HAP-1 (cell line): Measurements from ENCODE around the gene ELOVL4.

Experiments used
- DNase-seq, 2 experiments: peaks; one replicate each; pipeline ENCODE4 v3.0.0-alpha.2; 2016 to 2020; ENCODE audit warnings: low spot score in 2 of 2
- H3K27me3 ChIP-seq: fragments of 250-450 bp; sonication (Bioruptor Pico); 2 replicates; pipeline ENCODE4 v1.5.1; 2020; ENCODE audit warnings: low read depth, mild to moderate bottlenecking, moderate library complexity
- H3K36me3 ChIP-seq: fragments of 250-450 bp; sonication (Bioruptor Pico); replicated peaks from 2 replicates; pipeline ENCODE4 v1.5.1; 2020; ENCODE audit warnings: mild to moderate bottlenecking
- H3K4me1 ChIP-seq: fragments of 250-450 bp; sonication (Bioruptor Pico); 2 replicates; pipeline ENCODE4 v1.5.1; 2020; ENCODE audit warnings: mild to moderate bottlenecking
- H3K4me3 ChIP-seq: fragments of 250-450 bp; sonication (Bioruptor Pico); 2 replicates; pipeline ENCODE4 v1.5.1; 2020; ENCODE audit warnings: mild to moderate bottlenecking, moderate library complexity
- H3K9me3 ChIP-seq: fragments of 250-450 bp; sonication (Bioruptor Pico); 2 replicates; pipeline ENCODE4 v1.5.1; 2020; ENCODE audit warnings: mild to moderate bottlenecking, moderate library complexity
- in situ Hi-C: fragments of 300-500 bp; cut with MboI; formaldehyde crosslinking; loops from 3 replicates; pipeline ENCODE4 v1.14.3; 2020; ENCODE audit warnings: low sequenced_read_pairs, inconsistent platforms, mixed read lengths

Gene ELOVL4

DNA sequence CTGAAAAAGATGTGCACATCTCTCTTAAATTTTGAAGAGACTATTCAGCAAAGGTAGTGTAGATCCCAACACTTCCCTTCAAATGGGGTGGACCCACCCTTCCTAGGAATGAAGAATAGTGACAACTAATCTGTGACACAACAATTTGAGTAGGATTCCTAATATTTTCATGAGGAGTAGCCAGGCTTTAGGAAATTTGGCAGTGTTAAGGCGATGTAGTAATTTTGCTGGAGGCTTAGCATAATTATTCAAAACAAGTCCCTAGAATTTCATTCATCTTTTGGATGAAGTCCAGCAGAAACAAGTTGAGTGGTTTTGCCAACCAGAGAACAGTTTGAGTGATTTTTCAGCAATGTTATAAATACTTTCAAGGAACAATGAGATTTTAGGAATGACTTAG lies 52.4 kb downstream of the ELOVL4 start:
- Histone ChIP-seq H3K4me3 (no peak overlapping the region), H3K4me1 (no peaks in the 10 kb centered on the region), H3K9me3 (no peaks in the 10 kb centered on the region), H3K27me3 (0 out of 2 replicates have a peak, but pooled peaks cover 2% of the 10 kb centered on the region), H3K36me3 (no peaks in the 10 kb centered on the region)
- in situ Hi-C loops = no loop called here
- no peak for DNase-seq

DNA sequence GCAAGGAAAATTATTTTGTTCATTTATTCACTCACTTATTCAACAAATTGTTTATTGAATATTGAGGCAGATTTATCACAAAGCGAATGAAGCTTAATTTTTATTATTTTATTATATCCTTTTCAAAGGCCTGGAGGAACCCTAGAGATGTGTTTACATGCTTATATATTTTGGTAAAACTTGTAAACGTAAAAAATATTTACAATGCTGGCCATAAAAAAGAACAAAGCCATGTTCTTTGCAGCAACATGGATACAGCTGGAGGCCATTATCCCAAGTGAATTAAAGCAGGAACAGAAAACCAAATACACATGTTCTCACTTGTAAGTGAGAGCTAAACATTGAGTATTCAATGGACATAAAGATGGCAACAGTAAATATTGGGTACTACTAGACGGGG lies 58.8 kb downstream of the ELOVL4 start:
- no peak for DNase-seq
- no peaks in the 10 kb centered on the region for H3K9me3 ChIP-seq
- 0 out of 2 replicates have a peak, but pooled peaks cover 2% of the 10 kb centered on the region for H3K27me3 ChIP-seq
- H3K36me3 ChIP-seq = no peaks in the 10 kb centered on the region
- in situ Hi-C loops = no loop called here
- no peaks in the 10 kb centered on the region for H3K4me1 ChIP-seq
- H3K4me3 ChIP-seq = no peak overlapping the region

DNA sequence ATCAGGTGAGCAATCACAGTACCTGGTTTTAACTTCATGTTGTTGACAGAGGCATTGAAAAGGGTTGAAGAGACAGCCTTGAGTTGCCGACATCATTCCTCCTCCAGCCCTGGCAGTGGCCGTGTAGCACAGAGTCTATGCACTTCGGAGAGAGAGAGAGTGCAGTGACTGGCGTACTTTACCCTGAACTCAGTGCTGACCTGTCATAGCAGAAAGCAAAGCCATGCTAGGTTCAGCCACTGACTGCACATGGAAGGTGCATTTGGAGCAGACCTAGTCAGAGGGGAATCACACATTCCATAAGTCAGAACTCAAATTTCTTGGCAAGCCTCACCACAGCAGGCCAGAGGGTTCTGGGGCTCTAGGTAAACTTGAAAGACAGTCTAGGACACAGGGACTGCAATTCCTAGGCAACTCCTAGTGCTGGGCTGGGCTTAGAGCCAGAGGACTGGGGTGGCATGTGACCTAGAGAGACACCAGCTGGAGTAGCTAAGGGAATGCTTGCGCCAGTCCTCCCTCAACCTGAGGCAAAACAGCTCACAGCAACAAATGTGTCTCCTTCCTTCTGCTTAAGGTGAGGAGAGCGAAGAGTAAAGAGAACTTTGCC lies 69.1 kb downstream of the ELOVL4 start:
- DNase-seq = no peak
- Histone ChIP-seq H3K36me3 (no peaks in the 10 kb centered on the region), H3K4me1 (no peaks in the 10 kb centered on the region), H3K27me3 (peaks cover 21% of the 10 kb centered on the region), H3K4me3 (no peak overlapping the region), H3K9me3 (no peaks in the 10 kb centered on the region)
- in situ Hi-C loops = no loop called here

DNA sequence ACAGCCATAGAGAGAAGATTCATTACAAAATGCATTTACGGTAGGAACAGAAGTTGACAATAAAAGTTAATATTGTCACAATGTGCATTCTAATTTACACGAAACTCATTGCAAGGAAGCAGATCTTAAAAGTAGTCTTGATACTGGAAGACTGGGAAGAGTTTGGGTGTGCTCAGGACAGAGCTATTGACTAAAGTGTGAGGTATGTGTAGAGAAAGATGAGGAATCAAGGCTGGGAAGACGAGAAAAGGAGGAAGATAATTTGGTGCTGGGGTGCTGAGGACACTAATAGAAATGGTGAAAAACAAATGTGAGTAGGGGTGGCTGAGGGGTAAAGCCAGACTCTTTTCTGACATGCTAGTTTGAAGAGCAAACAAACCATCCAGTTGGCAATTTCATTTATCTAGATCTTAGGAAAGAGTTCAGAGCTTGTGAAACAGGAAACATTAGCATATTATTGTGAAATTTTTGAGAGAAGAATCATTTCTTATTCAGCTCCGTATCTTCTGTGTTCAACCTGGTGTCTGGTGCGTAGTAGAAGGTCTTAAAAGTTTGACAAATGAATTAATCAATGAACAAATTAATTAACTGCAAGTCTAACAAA lies 72.7 kb downstream of the ELOVL4 start:
- in situ Hi-C loops = no loop called here
- H3K4me1 ChIP-seq = peaks cover 3% of the 10 kb centered on the region; the same call in 1 of the 2 replicates

DNA sequence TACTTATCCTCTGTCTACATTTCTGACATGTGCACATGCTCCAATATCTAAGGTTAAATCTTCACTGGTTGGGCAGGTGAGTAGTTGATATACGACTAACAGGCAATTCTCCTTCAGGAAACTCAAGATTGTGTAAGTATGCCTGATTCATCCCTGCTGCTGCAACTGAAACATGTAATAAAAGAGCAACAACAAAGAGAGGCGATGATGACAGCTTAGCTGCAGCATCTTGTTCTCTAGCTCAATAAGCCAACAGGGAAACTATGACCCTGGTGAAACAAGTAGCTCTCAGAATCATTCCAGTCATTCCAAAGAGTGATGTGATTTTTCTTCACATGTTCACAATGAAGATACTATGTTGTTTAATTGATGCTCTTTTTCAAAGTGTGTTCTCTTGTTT lies 74.4 kb downstream of the ELOVL4 start:
- no peaks in the 10 kb centered on the region for H3K9me3 ChIP-seq
- H3K27me3 ChIP-seq = peaks cover 22% of the 10 kb centered on the region
- H3K4me3 ChIP-seq = no peak overlapping the region
- in situ Hi-C loops = no loop called here
- DNase-seq = no peak
- no peaks in the 10 kb centered on the region for H3K36me3 ChIP-seq
- peaks cover 3% of the 10 kb centered on the region for H3K4me1 ChIP-seq

More for the DNA sequence above, 72.7 kb downstream of the ELOVL4 start:
- DNase-seq = no peak
- no peaks in the 10 kb centered on the region for H3K36me3 ChIP-seq
- no peaks in the 10 kb centered on the region for H3K9me3 ChIP-seq
- H3K4me3 ChIP-seq = no peak overlapping the region
- peaks cover 22% of the 10 kb centered on the region for H3K27me3 ChIP-seq

DNA sequence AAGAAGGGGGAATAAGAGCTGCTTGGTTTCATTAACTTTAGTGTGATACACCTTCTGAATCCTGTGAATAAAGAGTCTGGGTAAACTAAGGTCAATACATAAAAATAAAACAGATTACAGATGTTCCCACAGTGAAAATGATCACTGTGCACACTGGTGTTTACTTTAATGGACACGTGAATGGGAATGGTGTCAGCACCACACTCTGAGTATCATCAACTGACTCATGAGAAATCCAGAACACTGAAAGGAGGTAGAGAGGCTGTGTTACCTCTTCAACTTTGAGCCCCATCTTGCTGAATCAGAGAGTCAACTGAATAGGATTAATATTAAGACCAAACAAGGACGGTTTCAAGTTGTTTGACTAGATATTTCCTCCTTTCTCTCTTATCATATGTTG lies 75.0 kb downstream of the ELOVL4 start:
- no peaks in the 10 kb centered on the region for H3K9me3 ChIP-seq
- H3K36me3 ChIP-seq = no peaks in the 10 kb centered on the region
- H3K4me3 ChIP-seq = no peak overlapping the region
- peaks cover 6% of the 10 kb centered on the region for H3K4me1 ChIP-seq
- in situ Hi-C loops = no loop called here
- DNase-seq = no peak
- peaks cover 22% of the 10 kb centered on the region for H3K27me3 ChIP-seq

DNA sequence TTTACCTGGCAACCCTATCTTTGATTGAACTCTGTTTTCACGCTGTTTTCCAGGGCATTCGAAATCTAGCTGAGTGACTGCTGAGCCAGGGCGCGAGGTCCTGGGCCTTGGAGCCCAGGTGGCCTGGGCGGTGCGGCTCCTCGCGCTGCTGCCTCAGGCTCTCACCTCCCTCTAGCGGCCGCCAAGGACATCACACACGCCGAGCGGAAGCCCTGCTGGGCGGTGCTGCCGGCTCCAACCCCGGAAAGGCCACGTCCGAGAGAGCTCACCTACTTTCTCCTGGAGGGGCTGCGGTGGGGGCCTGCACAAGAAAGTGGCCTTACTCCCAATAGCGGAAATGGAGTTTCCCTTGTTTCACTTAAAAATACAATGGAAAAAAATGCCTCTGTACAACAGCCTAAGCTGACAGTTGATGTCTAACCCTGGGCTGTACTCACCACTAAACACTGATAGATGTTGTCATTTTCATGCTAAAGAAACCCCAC lies 77.7 kb downstream of the ELOVL4 start:
- Histone ChIP-seq H3K27me3 (peaks cover 12% of the 10 kb centered on the region), H3K9me3 (no peaks in the 10 kb centered on the region), H3K36me3 (no peaks in the 10 kb centered on the region), H3K4me1 (peaks cover 6% of the 10 kb centered on the region), H3K4me3 (no peak overlapping the region)
- DNase-seq = peak; percentile 78 to 88
- in situ Hi-C loops = no loop called here

DNA sequence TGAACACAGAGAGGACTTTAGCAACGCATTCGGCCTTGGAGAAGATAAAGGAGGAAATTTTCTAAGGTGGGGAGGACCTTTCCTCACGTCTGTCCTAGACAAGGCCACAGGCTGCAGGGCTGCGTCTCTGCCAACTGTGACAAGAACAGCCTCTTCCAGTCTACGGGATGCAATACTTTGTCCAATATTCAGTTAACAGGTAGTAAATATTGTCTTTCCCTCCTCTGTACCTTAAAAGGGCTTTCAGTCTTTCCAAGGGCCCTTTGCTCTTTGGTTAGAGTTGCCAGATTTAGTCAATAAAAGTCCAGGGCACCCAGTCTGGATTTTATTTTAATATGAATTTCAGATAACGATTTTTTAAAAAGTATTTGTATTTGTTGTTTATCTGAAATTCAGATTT lies 78.2 kb downstream of the ELOVL4 start:
- in situ Hi-C loops = no loop called here
- Histone ChIP-seq H3K4me1 (peaks cover 6% of the 10 kb centered on the region), H3K27me3 (peaks cover 8% of the 10 kb centered on the region), H3K36me3 (no peaks in the 10 kb centered on the region), H3K9me3 (no peaks in the 10 kb centered on the region), H3K4me3 (no peak overlapping the region)
- DNase-seq = no peak

DNA sequence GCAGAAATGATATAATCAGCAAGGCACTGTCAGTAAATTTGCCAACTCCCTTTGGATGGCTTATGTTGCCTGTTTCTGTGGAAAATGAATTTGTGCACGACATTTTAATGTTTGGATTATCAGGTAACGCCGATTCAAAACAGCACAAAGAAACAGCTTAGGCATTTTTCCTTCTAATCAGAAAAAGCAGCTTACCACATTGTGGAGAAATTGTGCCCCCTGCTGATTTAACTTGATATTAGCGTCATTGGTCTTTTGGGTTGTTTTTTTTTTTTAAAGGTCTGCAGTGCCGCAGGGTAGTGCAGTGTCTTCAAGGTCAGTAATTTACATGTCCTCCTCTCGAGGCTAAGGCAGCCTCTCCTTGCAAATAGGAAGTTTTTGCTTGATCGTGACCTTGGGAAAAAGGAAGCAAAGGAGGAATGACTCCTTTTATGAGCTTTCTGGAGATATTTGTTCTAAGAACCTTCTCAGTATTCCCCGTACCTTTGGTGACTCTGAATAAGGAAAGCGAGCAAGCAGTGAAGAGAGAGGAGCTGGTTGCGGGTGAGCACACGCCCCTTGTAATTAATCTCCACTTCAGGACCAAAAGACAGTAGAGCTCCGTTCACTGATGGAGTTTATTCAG lies 79.1 kb downstream of the ELOVL4 start:
- DNase-seq = peak; percentile 76 to 77
- H3K4me3 ChIP-seq = no peak overlapping the region
- in situ Hi-C loops = no loop called here

More for the DNA sequence above, 79.1 kb downstream of the ELOVL4 start:
- H3K27me3 ChIP-seq = peaks cover under 1% of the 10 kb centered on the region; the same call in 1 of the 2 replicates
- no peaks in the 10 kb centered on the region for H3K9me3 ChIP-seq
- no peaks in the 10 kb centered on the region for H3K36me3 ChIP-seq
- peaks cover 6% of the 10 kb centered on the region for H3K4me1 ChIP-seq
